ENCODE results near the gene SPINT1. TPM values are rescaled to one million over a fixed set of nuclear protein-coding genes. Genes with fewer than 3 reads are reported as not detected.

SPINT1 gene, protein sequence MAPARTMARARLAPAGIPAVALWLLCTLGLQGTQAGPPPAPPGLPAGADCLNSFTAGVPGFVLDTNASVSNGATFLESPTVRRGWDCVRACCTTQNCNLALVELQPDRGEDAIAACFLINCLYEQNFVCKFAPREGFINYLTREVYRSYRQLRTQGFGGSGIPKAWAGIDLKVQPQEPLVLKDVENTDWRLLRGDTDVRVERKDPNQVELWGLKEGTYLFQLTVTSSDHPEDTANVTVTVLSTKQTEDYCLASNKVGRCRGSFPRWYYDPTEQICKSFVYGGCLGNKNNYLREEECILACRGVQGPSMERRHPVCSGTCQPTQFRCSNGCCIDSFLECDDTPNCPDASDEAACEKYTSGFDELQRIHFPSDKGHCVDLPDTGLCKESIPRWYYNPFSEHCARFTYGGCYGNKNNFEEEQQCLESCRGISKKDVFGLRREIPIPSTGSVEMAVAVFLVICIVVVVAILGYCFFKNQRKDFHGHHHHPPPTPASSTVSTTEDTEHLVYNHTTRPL
- total RNA-seq: 10 to 100 TPM in 1 of 2 donors, 1 to 10 TPM in 1; 8.4 to 11.7 TPM

DNA sequence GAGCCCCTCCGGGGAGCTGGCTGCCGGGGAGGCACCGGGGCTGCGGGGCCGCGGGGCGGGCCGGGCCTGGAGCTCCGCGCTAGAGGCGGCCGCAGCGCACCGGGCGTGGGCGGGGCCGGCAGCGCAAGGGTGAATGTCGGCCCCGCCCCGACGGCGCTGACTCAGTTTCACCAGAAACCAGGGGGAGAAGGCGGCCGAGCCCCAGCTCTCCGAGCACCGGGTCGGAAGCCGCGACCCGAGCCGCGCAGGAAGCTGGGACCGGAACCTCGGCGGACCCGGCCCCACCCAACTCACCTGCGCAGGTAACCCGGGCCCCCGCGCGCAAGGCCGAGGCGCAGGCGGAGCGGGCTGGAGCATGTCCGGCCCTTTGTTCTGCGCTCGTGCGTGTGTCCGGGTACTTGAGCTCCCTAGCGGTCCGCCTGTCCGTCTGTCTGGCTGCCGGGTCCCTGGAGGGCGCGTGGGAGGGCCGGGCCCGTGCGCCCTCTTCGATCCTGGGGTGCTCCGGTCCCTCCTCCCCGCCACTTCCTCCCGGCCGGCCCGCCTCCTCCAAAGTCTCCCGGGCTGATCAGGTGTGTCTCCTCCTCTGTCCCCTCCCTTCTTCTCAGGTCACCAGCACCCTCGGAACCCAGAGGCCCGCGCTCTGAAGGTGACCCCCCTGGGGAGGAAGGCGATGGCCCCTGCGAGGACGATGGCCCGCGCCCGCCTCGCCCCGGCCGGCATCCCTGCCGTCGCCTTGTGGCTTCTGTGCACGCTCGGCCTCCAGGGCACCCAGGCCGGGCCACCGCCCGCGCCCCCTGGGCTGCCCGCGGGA, at the start of gene SPINT1:
Gene SPINT1, plus strand, starts transcription at position 164 of the 811 bp plus-strand sequence. Its CDS starts 507 bp downstream, at position 671.
- Mint-ChIP-seq H3K9me3 (no peaks in the 10 kb centered on the region), H3K4me1 (peaks cover 15% of the 10 kb centered on the region), H3K27me3 (no peaks in the 10 kb centered on the region), H3K4me3 (peak within 1 kb of the TSS; percentile 85), H3K27ac (peak within 1 kb of the TSS; percentile 65), H3K36me3 (ENCODE audit: low read depth) (no peaks in the 10 kb centered on the region)
- peak; percentile 88 for ATAC-seq (replicated peaks)

DNA sequence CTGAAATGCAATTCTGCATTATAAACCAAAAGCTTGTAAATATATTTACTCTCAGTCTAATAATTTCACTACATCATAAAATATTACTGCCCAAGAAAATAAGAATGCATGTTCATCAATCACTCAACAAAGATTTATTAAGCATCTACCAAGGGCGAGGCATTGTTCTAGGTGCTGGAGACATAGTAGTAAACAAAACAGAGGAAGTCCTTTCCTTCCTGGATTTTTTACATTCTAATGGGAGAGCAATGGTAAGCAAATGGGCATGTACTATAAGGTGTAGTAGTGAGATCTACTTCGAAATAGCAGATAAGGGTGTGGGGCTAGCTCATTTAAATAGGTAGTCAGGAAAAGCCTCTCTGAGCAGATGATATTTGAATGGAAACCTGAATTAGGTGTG, 47.8 kb upstream of the SPINT1 start:
- H3K27ac Mint-ChIP-seq: peak overlapping the region; percentile 2
- no peak overlapping the region for H3K4me3 Mint-ChIP-seq
- H3K36me3 Mint-ChIP-seq (ENCODE audit: low read depth): peaks cover 45% of the 10 kb centered on the region
- H3K4me1 Mint-ChIP-seq: peaks cover 19% of the 10 kb centered on the region
- no peaks in the 10 kb centered on the region for H3K27me3 Mint-ChIP-seq
- no peaks in the 10 kb centered on the region for H3K9me3 Mint-ChIP-seq
- ATAC-seq (replicated peaks): no peak

DNA sequence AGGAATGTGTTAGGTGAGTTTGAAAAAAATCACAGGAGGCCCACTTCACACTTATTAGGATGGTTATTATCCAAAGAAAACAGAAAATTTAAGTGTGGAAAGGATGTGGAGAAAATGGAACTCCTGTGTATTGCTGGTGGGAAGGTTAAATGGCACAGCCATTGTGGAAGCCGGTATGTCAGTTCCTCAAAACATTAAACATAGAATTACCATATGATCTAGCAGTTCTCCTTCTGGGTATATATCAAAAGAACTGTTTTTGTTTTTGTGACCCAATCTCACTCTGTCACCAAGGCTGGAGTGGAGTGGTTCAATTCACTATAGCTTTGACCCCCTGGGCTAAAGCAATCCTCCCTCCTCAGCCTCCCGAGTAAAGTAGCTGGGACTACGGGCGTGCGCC, 47.3 kb upstream of the SPINT1 start:
- H3K36me3 Mint-ChIP-seq (ENCODE audit: low read depth): peaks cover 49% of the 10 kb centered on the region
- no peaks in the 10 kb centered on the region for H3K9me3 Mint-ChIP-seq
- H3K4me1 Mint-ChIP-seq: peaks cover 19% of the 10 kb centered on the region
- no peak for ATAC-seq (replicated peaks)
- peak overlapping the region; percentile 2 for H3K27ac Mint-ChIP-seq
- no peaks in the 10 kb centered on the region for H3K27me3 Mint-ChIP-seq
- H3K4me3 Mint-ChIP-seq: no peak overlapping the region

DNA sequence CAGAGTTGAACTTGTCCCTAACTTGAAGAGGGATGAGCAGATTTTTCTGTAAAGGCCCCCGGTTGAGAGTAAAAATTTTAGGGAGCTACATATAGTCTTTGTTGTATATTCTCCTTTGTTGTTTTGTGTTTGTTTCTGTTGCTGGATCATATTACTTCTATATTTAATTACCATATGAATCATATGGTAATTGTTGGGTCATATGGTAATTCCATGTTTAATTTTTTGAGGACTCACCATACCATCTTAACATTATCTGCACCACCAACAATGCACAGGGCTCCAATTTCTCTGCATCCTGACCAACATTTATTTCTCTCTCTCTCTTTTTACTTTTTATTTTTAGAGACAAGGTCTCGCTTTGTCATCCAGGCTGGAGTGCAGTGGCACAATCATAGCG, 44.3 kb upstream of the SPINT1 start:
- peaks cover 53% of the 10 kb centered on the region for H3K36me3 Mint-ChIP-seq (ENCODE audit: low read depth)
- H3K27ac Mint-ChIP-seq: no peak overlapping the region
- no peak overlapping the region for H3K4me3 Mint-ChIP-seq
- H3K27me3 Mint-ChIP-seq: no peaks in the 10 kb centered on the region
- H3K9me3 Mint-ChIP-seq: no peaks in the 10 kb centered on the region
- ATAC-seq (replicated peaks): no peak
- H3K4me1 Mint-ChIP-seq: peaks cover 13% of the 10 kb centered on the region

DNA sequence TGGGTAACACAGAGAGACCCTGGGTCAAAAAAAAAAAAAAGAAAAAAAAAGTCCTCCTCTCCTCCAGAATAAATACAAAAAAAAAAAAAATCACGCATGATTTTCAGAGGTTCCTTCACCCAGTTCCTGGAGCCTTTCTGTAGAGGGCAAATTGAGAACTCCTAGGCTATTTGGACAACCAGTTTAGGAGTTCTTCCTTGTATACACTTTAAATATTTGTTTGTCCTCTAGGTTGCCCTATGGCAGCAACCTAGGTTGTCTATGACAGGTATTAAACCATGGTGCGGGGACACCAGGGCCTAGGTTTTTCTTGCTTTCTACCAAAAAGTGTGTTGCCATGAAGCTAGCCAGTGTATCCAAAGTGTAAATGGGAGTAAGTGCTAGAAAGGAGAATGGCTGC, 40.8 kb upstream of the SPINT1 start:
- Mint-ChIP-seq H3K36me3 (ENCODE audit: low read depth) (peaks cover 48% of the 10 kb centered on the region), H3K9me3 (no peaks in the 10 kb centered on the region), H3K4me3 (no peak overlapping the region), H3K27ac (no peak overlapping the region), H3K4me1 (peaks cover 15% of the 10 kb centered on the region), H3K27me3 (no peaks in the 10 kb centered on the region)
- no peak for ATAC-seq (replicated peaks)

DNA sequence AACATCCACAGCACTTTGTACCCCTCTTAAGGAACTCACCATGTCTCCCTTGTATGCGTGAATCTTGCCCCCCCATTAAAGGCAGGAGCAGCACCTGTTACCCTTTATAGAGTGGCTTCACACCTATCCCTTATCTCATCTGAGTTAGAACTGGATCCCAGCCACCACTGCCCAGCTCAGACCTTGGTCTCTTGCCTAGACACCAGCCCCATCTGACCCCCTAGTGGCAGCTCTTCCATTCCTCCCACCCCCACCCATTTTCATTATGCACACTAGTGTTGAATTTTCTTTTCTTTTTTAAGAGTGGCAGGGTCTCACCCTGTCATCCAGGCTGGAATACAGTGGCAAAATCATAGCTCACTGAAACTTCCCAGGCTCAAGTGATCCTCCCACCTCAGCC, 40.2 kb upstream of the SPINT1 start:
- H3K36me3 Mint-ChIP-seq (ENCODE audit: low read depth): peaks cover 41% of the 10 kb centered on the region
- no peaks in the 10 kb centered on the region for H3K9me3 Mint-ChIP-seq
- no peak for ATAC-seq (replicated peaks)
- no peak overlapping the region for H3K27ac Mint-ChIP-seq
- peaks cover 12% of the 10 kb centered on the region for H3K4me1 Mint-ChIP-seq
- no peak overlapping the region for H3K4me3 Mint-ChIP-seq
- no peaks in the 10 kb centered on the region for H3K27me3 Mint-ChIP-seq

DNA sequence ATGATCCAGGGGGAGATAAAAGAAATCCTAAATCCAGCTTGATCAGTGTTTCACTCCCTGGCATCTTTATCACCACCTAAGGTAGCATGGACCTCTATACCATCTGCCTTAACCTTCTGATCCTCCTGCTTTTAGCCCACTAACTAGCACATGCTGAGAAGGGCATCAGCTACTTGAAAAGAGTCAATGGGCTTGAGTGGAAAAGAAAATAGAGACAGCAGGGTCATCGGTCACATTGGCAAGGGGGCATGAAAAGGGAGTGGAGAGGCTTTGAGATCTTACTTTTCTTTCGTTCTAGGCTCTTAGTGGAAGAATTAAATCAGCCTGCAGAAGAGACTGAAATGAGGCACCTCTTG, 37.2 kb upstream of the SPINT1 start:
- peak overlapping the region; percentile 98 for H3K27ac Mint-ChIP-seq
- peaks cover 30% of the 10 kb centered on the region for H3K36me3 Mint-ChIP-seq (ENCODE audit: low read depth)
- no peak for ATAC-seq (replicated peaks)
- H3K9me3 Mint-ChIP-seq: no peaks in the 10 kb centered on the region
- H3K4me1 Mint-ChIP-seq: peaks cover 11% of the 10 kb centered on the region
- H3K4me3 Mint-ChIP-seq: peak overlapping the region; percentile 92
- H3K27me3 Mint-ChIP-seq: no peaks in the 10 kb centered on the region

DNA sequence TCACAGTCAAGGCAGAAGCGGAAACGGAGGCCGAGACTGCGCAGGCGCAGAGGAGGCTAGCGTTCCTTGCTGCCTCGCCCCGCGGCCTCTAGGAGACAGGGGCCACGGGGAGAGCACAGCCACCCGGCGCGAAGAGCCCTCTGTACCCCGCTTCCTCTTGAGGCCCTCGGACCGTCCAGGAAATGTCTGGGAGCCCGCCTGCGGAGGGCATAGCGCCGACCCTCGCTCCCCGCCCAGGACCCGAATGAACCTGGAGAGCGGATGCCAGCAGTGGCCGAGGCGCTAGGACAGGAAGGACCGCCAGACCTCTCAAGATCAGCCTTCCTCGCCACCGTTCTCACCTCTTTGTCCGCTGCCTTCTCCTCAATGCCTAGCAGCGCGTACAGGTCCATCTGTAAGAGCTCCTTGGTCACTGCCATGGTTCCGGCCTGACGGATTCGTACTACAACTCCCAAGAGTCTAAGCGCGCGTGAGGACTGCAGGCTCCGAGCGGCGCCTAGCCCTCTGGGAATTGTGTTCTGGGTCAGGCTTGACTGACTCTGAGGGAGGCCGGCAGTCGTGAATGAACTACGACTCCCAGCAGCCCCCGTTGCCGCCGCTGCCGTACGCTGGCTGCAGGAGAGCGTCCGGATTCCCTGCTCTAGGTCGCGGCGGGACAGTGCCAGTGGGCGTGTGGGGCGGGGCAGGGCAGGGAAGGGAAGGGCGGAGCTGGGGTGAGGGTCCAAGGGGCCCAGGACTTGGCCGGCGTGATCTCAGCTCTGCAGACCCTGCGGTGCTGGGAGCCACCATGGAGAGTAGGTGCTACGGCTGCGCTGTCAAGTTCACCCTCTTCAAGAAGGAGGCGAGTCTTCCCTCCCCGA, 36.6 kb upstream of the SPINT1 start, which contains the start of the genes DNAJC17 and ZFYVE19:
Gene DNAJC17, minus strand, starts transcription at position 446 of the 860 bp plus-strand sequence. Its CDS starts 27 bp downstream, at position 419.
Gene ZFYVE19, plus strand, starts transcription at position 62 of the 860 bp plus-strand sequence. Its CDS starts 501 bp downstream, at position 563.
- ATAC-seq (replicated peaks): peak; percentile 97
- Mint-ChIP-seq H3K4me1 (peaks cover 8% of the 10 kb centered on the region), H3K27me3 (no peaks in the 10 kb centered on the region), H3K9me3 (no peaks in the 10 kb centered on the region), H3K4me3 (peak within 1 kb of the TSS; percentile 92), H3K36me3 (ENCODE audit: low read depth) (peaks cover 30% of the 10 kb centered on the region), H3K27ac (peak within 1 kb of the TSS; percentile 98)

DNA sequence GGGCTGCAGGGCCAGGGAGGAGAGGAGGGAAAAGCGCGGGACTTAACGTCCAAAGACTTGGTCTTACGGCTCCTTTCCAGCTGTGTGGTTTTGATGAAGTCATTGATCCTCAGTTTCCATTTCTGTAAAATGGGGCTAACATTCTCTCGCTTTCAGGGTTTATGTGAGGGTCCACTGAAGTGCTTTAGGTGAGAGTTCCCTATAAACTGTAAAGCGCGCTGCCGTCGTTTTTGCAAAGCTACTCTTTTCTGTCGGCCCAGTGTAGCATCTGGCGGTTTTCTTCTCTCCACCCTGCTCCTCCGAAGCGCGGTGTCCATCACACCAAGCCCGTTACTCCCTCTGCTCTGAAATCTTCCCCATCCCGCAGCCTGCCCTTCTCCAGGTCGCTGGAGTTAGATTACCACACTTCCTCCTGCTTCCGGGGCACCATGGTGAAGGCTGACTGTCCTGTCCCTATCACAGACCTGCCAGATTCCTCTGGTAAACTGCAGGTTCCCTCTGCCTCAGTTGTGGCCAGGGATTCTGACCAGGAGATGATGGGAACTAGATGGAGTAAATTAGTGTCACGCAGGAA, 35.9 kb upstream of the SPINT1 start:
- H3K4me1 Mint-ChIP-seq: peaks cover 8% of the 10 kb centered on the region
- H3K27ac Mint-ChIP-seq: peak overlapping the region; percentile 98
- no peaks in the 10 kb centered on the region for H3K9me3 Mint-ChIP-seq
- H3K36me3 Mint-ChIP-seq (ENCODE audit: low read depth): peaks cover 33% of the 10 kb centered on the region
- no peak for ATAC-seq (replicated peaks)
- peak overlapping the region; percentile 92 for H3K4me3 Mint-ChIP-seq
- no peaks in the 10 kb centered on the region for H3K27me3 Mint-ChIP-seq

DNA sequence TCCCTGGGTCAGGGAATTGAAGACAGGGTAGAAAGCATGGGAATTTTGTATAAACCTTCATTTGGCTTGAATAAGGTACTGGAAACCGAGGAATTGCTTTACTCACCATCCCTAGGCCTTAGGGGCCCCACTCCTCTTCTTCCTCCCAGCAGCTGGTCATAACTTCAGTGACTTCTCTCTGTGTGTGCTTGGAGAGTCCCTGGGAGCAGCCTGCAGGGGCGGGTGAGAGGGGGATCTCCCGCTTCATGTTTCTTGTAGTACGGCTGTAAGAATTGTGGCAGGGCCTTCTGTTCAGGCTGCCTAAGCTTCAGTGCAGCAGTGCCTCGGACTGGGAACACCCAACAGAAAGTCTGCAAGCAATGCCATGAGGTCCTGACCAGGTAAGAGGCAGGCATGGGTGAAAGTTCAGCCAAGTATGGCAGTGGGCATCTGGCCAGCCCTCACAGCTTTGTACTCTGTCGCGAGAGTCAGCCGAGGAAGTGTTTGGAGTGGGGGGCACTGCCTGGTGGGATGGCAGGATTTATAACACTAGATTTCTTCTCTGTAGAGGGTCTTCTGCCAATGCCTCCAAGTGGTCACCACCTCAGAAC, 34.9 kb upstream of the SPINT1 start:
- Mint-ChIP-seq H3K4me1 (peaks cover 8% of the 10 kb centered on the region), H3K36me3 (ENCODE audit: low read depth) (peaks cover 35% of the 10 kb centered on the region), H3K4me3 (peak overlapping the region; percentile 92), H3K9me3 (no peaks in the 10 kb centered on the region), H3K27ac (no peak overlapping the region), H3K27me3 (no peaks in the 10 kb centered on the region)
- no peak for ATAC-seq (replicated peaks)

DNA sequence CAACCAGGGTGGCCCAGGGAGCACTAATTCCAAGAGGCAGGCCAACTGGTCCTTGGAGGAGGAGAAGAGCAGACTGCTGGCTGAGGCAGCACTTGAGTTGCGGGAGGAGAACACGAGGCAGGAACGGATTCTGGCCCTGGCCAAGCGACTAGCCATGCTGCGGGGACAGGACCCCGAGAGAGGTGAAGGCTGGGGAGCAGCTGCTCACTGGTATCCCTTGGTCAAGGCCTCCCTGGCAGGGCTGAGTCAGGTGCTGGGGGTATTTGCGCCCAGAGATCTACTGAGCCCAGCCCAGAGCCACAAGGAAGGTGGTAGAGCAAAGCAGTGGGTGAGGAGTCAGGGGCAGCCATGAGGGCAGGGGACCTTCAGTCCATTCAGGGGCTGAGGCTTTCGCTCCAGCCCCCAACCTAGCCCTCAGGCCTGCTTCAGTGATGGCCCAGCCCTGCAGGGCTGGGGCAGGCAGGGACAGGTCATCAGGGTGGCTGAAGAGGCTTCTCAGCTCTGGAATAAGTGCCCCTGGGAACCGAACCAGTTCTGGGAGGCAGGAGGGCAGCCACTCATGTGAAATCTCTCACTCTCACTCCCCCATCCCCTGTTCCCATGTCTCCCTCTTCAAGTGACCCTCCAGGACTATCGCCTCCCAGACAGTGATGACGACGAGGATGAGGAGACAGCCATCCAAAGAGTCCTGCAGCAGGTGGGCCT, 31.0 kb upstream of the SPINT1 start:
- peaks cover 48% of the 10 kb centered on the region for H3K36me3 Mint-ChIP-seq (ENCODE audit: low read depth)
- no peak overlapping the region for H3K4me3 Mint-ChIP-seq
- ATAC-seq (replicated peaks): no peak
- peaks cover 5% of the 10 kb centered on the region for H3K4me1 Mint-ChIP-seq
- H3K9me3 Mint-ChIP-seq: no peaks in the 10 kb centered on the region
- no peaks in the 10 kb centered on the region for H3K27me3 Mint-ChIP-seq
- no peak overlapping the region for H3K27ac Mint-ChIP-seq

DNA sequence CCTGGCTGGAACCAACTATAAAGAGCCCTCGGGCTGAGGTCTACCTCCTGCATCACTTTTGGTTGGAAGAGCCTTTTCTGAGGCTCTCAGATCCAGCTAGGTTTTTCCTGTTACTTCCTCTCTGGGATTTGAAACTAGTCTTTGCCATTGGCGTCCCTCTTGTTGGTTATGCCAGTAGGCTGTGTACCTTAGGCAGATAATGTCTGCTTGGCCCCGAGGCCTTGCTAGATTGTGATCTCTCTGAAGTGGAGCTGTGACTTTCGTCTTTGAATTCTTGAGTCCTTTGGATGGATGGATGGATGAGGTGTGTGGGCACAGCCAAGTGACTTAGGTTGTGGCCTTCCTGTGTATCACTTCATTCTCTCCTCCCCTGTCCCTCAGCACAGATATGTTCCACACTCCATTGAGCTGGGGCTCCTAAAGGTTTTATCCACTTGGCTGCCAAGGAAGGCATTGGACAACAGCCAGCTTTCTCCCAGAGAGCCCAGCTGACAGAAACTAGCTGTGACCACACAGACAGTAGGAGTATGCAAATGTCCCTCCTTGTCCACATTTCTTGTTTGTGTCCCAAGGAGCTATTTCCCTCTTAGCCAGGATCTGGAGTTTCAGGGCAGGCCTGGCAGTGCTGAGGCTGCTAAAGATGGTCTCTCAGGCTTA, 28.7 kb upstream of the SPINT1 start:
- Mint-ChIP-seq H3K36me3 (ENCODE audit: low read depth) (peaks cover 44% of the 10 kb centered on the region), H3K4me1 (no peaks in the 10 kb centered on the region)
- ATAC-seq (replicated peaks): no peak

More for the DNA sequence above, 28.7 kb upstream of the SPINT1 start:
- no peak overlapping the region for H3K27ac Mint-ChIP-seq
- no peaks in the 10 kb centered on the region for H3K9me3 Mint-ChIP-seq
- no peak overlapping the region for H3K4me3 Mint-ChIP-seq
- H3K27me3 Mint-ChIP-seq: no peaks in the 10 kb centered on the region

Data from activated T-helper 17 cell treated with anti-CD3 and anti-CD28 coated beads, Interleukin-2, amount 50 U/mL, for 72 hours (primary cell).